Osteoblast (primary cell): Measurements from ENCODE around the gene KLK14. TPM values are rescaled to one million over a fixed set of nuclear protein-coding genes. Genes with fewer than 3 reads are reported as not detected.

Source experiments
- DNase-seq: peaks from one replicate; pipeline ENCODE4 v3.0.0; 2011; ENCODE audit warnings: low spot score, mixed read lengths; ENCODE audit not compliant: insufficient read length; ENCODE audit errors: missing footprints
- H2AFZ ChIP-seq: 2 replicates; pipeline ENCODE4 v1.6.0; 2011; ENCODE audit warnings: mild to moderate bottlenecking, low read length
- H3K27ac ChIP-seq: 2 replicates; pipeline ENCODE4 v1.5.1; 2011; ENCODE audit warnings: mild to moderate bottlenecking, low read depth, low read length, moderate library complexity
- H3K27me3 ChIP-seq: 2 replicates; pipeline ENCODE4 v1.6.0; 2012; ENCODE audit warnings: mild to moderate bottlenecking, control low read depth, inconsistent platforms, low read length, moderate library complexity; ENCODE audit not compliant: insufficient read depth
- H3K36me3 ChIP-seq: 2 replicates; pipeline ENCODE4 v1.5.1; 2011; ENCODE audit warnings: mild to moderate bottlenecking, low read length, control low read depth, moderate library complexity; ENCODE audit not compliant: insufficient read depth
- H3K4me1 ChIP-seq: 2 replicates; pipeline ENCODE4 v1.5.1; 2011; ENCODE audit warnings: mild to moderate bottlenecking, low read length, control low read depth, moderate library complexity; ENCODE audit not compliant: insufficient read depth
- H3K4me2 ChIP-seq: 2 replicates; pipeline ENCODE4 v1.6.0; 2011; ENCODE audit warnings: mild to moderate bottlenecking, low read length; ENCODE audit not compliant: insufficient read depth
- H3K4me3 ChIP-seq: fragments of 200-600 bp; sonication (generic); 3 replicates; pipeline ENCODE4 v1.5.1; 2012; ENCODE audit warnings: mild to moderate bottlenecking, low read length, inconsistent platforms; ENCODE audit not compliant: insufficient read depth
- H3K79me2 ChIP-seq: 2 replicates; pipeline ENCODE4 v1.6.0; 2012; ENCODE audit warnings: mild to moderate bottlenecking, low read length, control low read depth, inconsistent platforms; ENCODE audit not compliant: insufficient read depth
- H3K9me3 ChIP-seq: 2 replicates; pipeline ENCODE4 v1.5.1; 2011; ENCODE audit warnings: low read depth, low read length, control low read depth
- H4K20me1 ChIP-seq: 2 replicates; pipeline ENCODE4 v1.6.0; 2012; ENCODE audit warnings: mild to moderate bottlenecking, low read length, control low read depth; ENCODE audit not compliant: insufficient read depth
- CTCF ChIP-seq: IDR thresholded peaks from 2 replicates; pipeline ENCODE4 v1.5.1; 2011; ENCODE audit warnings: mild to moderate bottlenecking, low read depth, low read length, moderate library complexity; ENCODE audit errors: extremely low read depth
- total RNA-seq: library from RNA; depleted of rRNA; stranded (reverse); fragments of >200 nt; gene quantifications from 2 replicates; pipeline ENCODE4 v1.2.3, GENCODE V29; 2012

Gene KLK14
- total RNA-seq, 1 donor, result not detected

- Histone ChIP-seq H3K36me3 (no peaks in the 10 kb centered on the region), H3K4me3 (no peak overlapping the region), H3K4me2 (no peak overlapping the region), H3K27me3 (peaks cover 10% of the 10 kb centered on the region), H2AFZ (no peak overlapping the region), H3K27ac (no peak overlapping the region), H4K20me1 (no peaks in the 10 kb centered on the region), H3K79me2 (no peaks in the 10 kb centered on the region), H3K4me1 (no peaks in the 10 kb centered on the region), H3K9me3 (no peaks in the 10 kb centered on the region)
- no peak for TF ChIP-seq CTCF
- DNase-seq, result no peak
These were observed 38.6 kb upstream of the KLK14 start for GRCh38 chr19:51121257-51121656.

GRCh38 chr19:51120160-51120559 is 37.5 kb upstream of the KLK14 start:
- Histone ChIP-seq H3K9me3 (no peaks in the 10 kb centered on the region), H2AFZ (no peak overlapping the region), H3K36me3 (no peaks in the 10 kb centered on the region), H4K20me1 (no peaks in the 10 kb centered on the region), H3K27me3 (peaks cover 11% of the 10 kb centered on the region), H3K79me2 (no peaks in the 10 kb centered on the region), H3K4me3 (no peak overlapping the region), H3K4me2 (no peak overlapping the region), H3K4me1 (no peaks in the 10 kb centered on the region), H3K27ac (no peak overlapping the region)
- no peak for DNase-seq
- TF ChIP-seq CTCF, result no peak

- Histone ChIP-seq H2AFZ (no peak overlapping the region), H3K4me2 (no peak overlapping the region), H3K9me3 (no peaks in the 10 kb centered on the region), H3K4me1 (no peaks in the 10 kb centered on the region), H3K4me3 (no peak overlapping the region), H3K36me3 (no peaks in the 10 kb centered on the region), H4K20me1 (no peaks in the 10 kb centered on the region), H3K79me2 (no peaks in the 10 kb centered on the region), H3K27me3 (peaks cover 11% of the 10 kb centered on the region), H3K27ac (no peak overlapping the region)
- TF ChIP-seq CTCF, result no peak
- DNase-seq, result no peak
These were observed 36.9 kb upstream of the KLK14 start for GRCh38 chr19:51119611-51120010.

GRCh38 chr19:51119101-51119500 is 36.4 kb upstream of the KLK14 start:
- DNase-seq, result peak; percentile 30

More at GRCh38 chr19:51119101-51119500, 36.4 kb upstream of the KLK14 start:
- H3K4me2 ChIP-seq, result no peak overlapping the region
- no peak overlapping the region for H2AFZ ChIP-seq
- no peaks in the 10 kb centered on the region for H3K9me3 ChIP-seq
- no peak for TF ChIP-seq CTCF
- H3K27ac ChIP-seq, result no peak overlapping the region
- H4K20me1 ChIP-seq, result no peaks in the 10 kb centered on the region
- peaks cover 15% of the 10 kb centered on the region for H3K27me3 ChIP-seq
- no peaks in the 10 kb centered on the region for H3K79me2 ChIP-seq
- no peaks in the 10 kb centered on the region for H3K4me1 ChIP-seq
- H3K4me3 ChIP-seq, result no peak overlapping the region
- no peaks in the 10 kb centered on the region for H3K36me3 ChIP-seq
